HEK293T (cell line): ENCODE measurements around the gene POLN.

Source experiments
- CTCF ChIA-PET: fragments of 350-600 bp; formaldehyde crosslinking; extraction: SDS; loops from one replicate; lab custom pipeline; 2021; ENCODE audit warnings: antibody characterized with exemption, inconsistent platforms; lab: Yijun Ruan, JAX
- POLR2A ChIA-PET: fragments of 350-600 bp; formaldehyde crosslinking; extraction: SDS; loops from one replicate; lab custom pipeline; 2020; ENCODE audit warnings: antibody characterized with exemption, inconsistent platforms; lab: Yijun Ruan, JAX
- DNase-seq: peaks from one replicate; pipeline ENCODE4 v3.0.0; 2012; ENCODE audit warnings: mixed read lengths; ENCODE audit errors: extremely low spot score
- ARNT ChIP-seq: fragments of 450-650 bp; IDR thresholded peaks from 2 replicates; pipeline ENCODE4 v1.6.1; 2017; ENCODE audit warnings: mild to moderate bottlenecking
- BHLHE40 ChIP-seq: fragments of 450-650 bp; IDR thresholded peaks from 2 replicates; pipeline ENCODE4 v1.6.1; 2016; ENCODE audit warnings: mild to moderate bottlenecking, moderate library complexity, borderline replicate concordance
- CTBP1 ChIP-seq: fragments of 450-650 bp; IDR thresholded peaks from 2 replicates; pipeline ENCODE4 v1.6.1; 2016; ENCODE audit warnings: borderline replicate concordance
- ELF4 ChIP-seq: fragments of 450-650 bp; IDR thresholded peaks from 2 replicates; pipeline ENCODE4 v1.6.1; 2017; ENCODE audit warnings: antibody characterized with exemption
- FOXA1 ChIP-seq: fragments of 450-650 bp; IDR thresholded peaks from 2 replicates; pipeline ENCODE4 v1.6.1; 2016; ENCODE audit warnings: mild to moderate bottlenecking
- FOXK2 ChIP-seq: fragments of 450-650 bp; IDR thresholded peaks from 2 replicates; pipeline ENCODE4 v1.6.1; 2016; ENCODE audit warnings: mild to moderate bottlenecking
- FOXM1 ChIP-seq: fragments of 450-650 bp; IDR thresholded peaks from 2 replicates; pipeline ENCODE4 v1.6.1; 2017; ENCODE audit warnings: mild to moderate bottlenecking, borderline replicate concordance
- HDGF ChIP-seq: fragments of 450-650 bp; IDR thresholded peaks from 2 replicates; pipeline ENCODE4 v1.6.1; 2017; ENCODE audit warnings: antibody characterized with exemption, borderline replicate concordance
- L3MBTL2 ChIP-seq: fragments of 450-650 bp; conservative IDR thresholded peaks from 2 replicates; pipeline ENCODE4 v1.6.1; 2016; ENCODE audit warnings: mild to moderate bottlenecking
- LEF1 ChIP-seq: fragments of 450-650 bp; IDR thresholded peaks from 2 replicates; pipeline ENCODE4 v1.6.1; 2017; ENCODE audit warnings: mild to moderate bottlenecking, borderline replicate concordance
- NFRKB ChIP-seq: fragments of 450-650 bp; IDR thresholded peaks from 2 replicates; pipeline ENCODE4 v1.6.1; 2016; ENCODE audit warnings: mild to moderate bottlenecking, moderate library complexity
- SP1 ChIP-seq: fragments of 450-650 bp; IDR thresholded peaks from 2 replicates; pipeline ENCODE4 v1.6.1; 2017
- SUZ12 ChIP-seq: fragments of 450-650 bp; IDR thresholded peaks from 2 replicates; pipeline ENCODE4 v1.6.1; 2016; ENCODE audit warnings: mild to moderate bottlenecking
- TARDBP ChIP-seq: fragments of 450-650 bp; IDR thresholded peaks from 2 replicates; pipeline ENCODE4 v1.6.1; 2016
- ZNF384 ChIP-seq: fragments of 450-650 bp; IDR thresholded peaks from 2 replicates; pipeline ENCODE4 v1.6.1; 2016
- TF ChIP-seq, protein P1 (sequence below): fragments of 450-650 bp; IDR thresholded peaks from 2 replicates; pipeline ENCODE4 v1.6.1; 2016

Gene POLN

DNA sequence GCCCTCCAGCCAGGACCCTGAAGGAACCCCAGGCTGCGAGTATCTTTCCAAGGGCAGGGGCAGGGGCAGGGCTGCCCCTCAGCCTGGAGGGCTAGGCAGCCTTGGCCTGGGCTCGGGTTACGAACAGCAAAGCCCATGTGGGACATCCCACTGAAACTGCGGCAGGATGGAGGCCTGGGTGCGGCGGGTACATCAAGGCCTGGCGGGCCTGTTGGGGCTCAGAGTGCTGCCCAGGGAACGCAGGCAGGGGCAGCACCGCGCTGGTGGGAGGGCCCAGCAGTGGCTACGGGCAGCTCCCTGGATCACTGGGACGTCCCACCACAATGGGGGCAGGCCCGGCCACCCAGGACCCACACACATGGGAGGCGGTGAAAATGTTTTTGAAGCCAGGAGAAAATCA lies 171.9 kb downstream of the POLN start:
- DNase-seq: no peak
- ChIA-PET CTCF (no interaction called here), POLR2A (no interaction called here)
- TF ChIP-seq, protein P1, sequence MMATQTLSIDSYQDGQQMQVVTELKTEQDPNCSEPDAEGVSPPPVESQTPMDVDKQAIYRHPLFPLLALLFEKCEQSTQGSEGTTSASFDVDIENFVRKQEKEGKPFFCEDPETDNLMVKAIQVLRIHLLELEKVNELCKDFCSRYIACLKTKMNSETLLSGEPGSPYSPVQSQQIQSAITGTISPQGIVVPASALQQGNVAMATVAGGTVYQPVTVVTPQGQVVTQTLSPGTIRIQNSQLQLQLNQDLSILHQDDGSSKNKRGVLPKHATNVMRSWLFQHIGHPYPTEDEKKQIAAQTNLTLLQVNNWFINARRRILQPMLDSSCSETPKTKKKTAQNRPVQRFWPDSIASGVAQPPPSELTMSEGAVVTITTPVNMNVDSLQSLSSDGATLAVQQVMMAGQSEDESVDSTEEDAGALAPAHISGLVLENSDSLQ: no peak
- no peak for TF ChIP-seq SP1
- no peak for TF ChIP-seq ELF4
- no peak for TF ChIP-seq HDGF
- no peak for TF ChIP-seq FOXA1
- no peak for TF ChIP-seq FOXK2
- no peak for TF ChIP-seq ZNF384
- no peak for TF ChIP-seq BHLHE40
- TF ChIP-seq SUZ12: no peak
- no peak for TF ChIP-seq ARNT
- TF ChIP-seq L3MBTL2: no peak

DNA sequence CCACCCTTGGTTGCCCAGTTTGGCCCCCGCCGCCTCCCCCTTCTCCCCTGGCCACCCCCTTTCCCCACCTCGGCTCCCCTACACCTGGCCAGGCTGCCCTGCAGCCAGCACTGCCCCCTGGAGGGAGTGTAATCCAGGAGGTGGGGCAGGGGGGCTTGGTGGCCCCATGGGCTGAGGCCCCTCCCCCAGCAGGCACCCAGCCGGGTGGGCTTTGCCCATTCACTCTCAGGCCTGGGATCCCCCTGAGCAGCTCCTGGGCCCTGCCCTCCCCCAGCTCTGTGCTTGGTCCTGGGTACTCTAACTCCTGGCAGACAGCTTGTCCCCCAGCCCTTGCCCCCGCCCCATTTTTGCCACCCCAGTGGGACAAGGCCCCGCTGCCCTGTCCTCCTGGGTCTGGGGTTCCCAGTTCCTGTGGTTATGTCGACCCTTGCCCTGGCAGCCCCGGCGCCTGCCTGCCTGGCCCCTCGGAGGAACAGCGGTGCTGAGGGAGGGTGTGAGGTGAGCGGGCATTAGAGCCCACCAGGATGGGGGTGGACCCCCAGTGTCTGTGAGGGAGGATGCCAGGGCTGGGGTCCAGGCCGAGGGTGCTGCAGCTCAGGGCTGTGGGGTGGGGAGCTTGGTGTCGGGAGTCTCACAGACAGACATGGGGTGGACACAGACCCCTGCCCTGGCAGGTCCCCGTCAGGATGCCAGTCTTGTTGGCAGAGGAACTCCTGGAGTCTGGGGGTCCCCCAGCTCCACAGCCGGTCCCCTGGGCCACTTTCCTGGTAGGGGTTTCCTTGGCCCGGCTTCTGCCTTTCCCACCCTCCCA lies 172.6 kb downstream of the POLN start:
- TF ChIP-seq FOXK2: no peak
- no peak for TF ChIP-seq ARNT
- no peak for TF ChIP-seq LEF1
- TF ChIP-seq FOXM1: no peak
- TF ChIP-seq ELF4: no peak
- no peak for TF ChIP-seq NFRKB
- no peak for TF ChIP-seq HDGF
- TF ChIP-seq TARDBP: no peak
- TF ChIP-seq SUZ12: no peak
- no peak for TF ChIP-seq CTBP1
- TF ChIP-seq, protein P1: no peak
- no peak for TF ChIP-seq SP1
- TF ChIP-seq BHLHE40: no peak
- ChIA-PET CTCF (no interaction called here), POLR2A (no interaction called here)
- DNase-seq: no peak

GRCh38 chr4:2068566-2068965 lies 173.4 kb downstream of the POLN start:
- CTCF ChIA-PET: no interaction called here
- TF ChIP-seq L3MBTL2 (no peak), ARNT (no peak), HDGF (no peak), SUZ12 (no peak), BHLHE40 (no peak), SP1 (no peak), NFRKB (no peak), LEF1 (no peak), FOXM1 (no peak), FOXA1 (no peak), ZNF384 (no peak), FOXK2 (no peak), TARDBP (no peak; the same call in none of the 2 replicates), CTBP1 (no peak)
- TF ChIP-seq, protein P1: no peak
- POLR2A ChIA-PET: no interaction called here
- DNase-seq: no peak

DNA sequence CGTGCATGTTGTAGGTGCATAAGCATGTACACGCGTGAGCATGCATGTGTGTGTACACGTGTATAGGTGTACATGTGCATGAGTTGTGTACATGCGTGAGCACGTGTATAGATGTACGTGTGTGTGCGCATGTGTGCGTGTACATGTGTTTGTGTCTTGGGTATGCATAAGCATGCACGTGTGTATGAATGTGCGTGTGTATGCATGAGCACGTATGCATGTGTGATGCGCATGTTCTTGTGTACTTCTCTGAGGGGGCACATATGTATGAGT lies 173.8 kb downstream of the POLN start:
- DNase-seq: no peak
- ChIA-PET CTCF (no interaction called here), POLR2A (no interaction called here)
- no peak for TF ChIP-seq LEF1
- TF ChIP-seq ZNF384: no peak
- no peak for TF ChIP-seq CTBP1
- no peak; the same call in 1 of the 2 replicates for TF ChIP-seq TARDBP
- no peak for TF ChIP-seq FOXM1
- no peak for TF ChIP-seq L3MBTL2
- no peak for TF ChIP-seq FOXA1

DNA sequence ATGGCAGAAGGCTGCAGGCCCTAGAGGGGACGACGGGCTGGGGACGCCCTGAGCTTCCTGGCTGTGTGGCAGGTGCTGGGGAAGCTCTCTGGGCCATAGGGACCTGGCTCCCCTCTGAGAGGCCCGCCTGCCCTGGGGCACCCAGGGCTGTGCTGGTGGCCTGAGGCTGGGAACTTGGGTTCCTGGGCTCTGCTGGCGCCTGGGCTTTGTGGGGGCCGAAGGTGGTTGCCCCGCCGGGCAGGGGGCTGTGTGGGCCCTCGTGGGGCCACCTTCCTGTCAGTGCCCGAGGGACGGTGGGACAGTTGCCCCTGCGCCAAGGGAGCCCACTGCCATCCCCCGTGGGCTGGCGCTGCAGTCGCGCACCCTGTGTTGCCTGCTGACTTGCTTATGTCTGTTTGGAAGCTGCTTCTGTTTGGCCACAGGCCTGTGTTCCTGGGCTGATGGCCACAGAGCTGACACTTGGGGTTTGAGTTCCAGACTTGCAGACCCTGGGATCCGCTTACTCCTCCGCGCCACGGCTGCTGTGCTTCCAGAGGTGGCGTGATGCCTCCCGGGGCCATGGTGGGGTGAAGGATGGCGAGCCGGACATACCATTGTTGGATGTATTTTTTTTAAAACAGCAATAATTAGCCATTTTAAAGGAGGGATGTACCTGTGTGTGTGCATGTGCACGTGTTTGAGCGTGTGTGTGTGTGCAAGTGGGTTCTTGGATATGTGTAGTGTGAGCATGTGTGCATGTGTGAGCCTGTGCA lies 174.3 kb downstream of the POLN start:
- CTCF ChIA-PET: no interaction called here
- DNase-seq: no peak
- no peak for TF ChIP-seq FOXA1
- TF ChIP-seq LEF1: no peak
- TF ChIP-seq FOXK2: no peak
- no peak for TF ChIP-seq FOXM1
- TF ChIP-seq ELF4: no peak
- no peak for TF ChIP-seq TARDBP
- no peak for TF ChIP-seq BHLHE40
- no peak for TF ChIP-seq ZNF384
- TF ChIP-seq CTBP1: no peak
- no peak for TF ChIP-seq NFRKB
- TF ChIP-seq, protein P1: no peak
- TF ChIP-seq SUZ12: no peak
- no peak for TF ChIP-seq HDGF
- POLR2A ChIA-PET: no interaction called here
